GM18861 (cell line): ENCODE measurements around the gene PPCS.

ENCODE experiments used
- ATAC-seq: cut with Tn5 transposase; IDR thresholded peaks from one replicate; pipeline ENCODE4 v1.9.1; 2021; ENCODE audit not compliant: unreplicated experiment

The PPCS gene

DNA sequence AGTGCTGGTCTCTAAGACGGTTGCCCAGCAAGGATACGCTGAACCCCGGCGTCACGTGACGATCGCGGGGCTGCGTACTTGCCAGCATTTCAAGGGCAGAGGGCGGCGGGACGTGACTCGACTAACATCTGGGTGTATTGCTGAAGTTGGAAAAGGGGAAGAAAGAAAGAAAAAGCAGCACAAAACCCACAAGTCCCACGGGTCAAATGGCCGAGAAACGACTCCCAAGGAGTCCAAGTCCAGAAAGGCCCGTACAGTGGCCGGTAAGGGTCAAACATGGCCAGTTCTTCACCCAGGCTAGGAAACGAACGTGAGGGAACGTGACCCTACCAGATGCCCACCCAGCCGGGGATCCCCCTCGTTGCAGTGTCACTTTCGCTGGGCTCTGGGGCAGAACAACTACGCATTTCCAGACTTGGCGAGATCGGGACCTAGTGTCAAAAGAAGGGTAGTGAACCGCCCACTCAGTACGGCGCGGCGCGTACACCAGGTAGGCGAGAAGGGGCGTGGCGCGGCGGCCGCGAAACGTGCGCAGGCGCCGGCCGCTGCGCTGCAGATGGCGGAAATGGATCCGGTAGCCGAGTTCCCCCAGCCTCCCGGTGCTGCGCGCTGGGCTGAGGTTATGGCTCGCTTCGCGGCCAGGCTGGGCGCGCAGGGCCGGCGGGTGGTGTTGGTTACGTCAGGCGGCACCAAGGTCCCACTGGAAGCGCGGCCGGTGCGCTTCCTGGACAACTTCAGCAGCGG, at the start of gene PPCS, which contains the start of gene ZMYND12:
Gene PPCS, plus strand, starts transcription at position 534 of the 744 bp plus-strand sequence. Its CDS starts 23 bp downstream, at position 557.
Gene ZMYND12, minus strand, starts transcription at position 13 of the 744 bp plus-strand sequence. CDS start 25 bp downstream, outside the sequence.
- ATAC-seq: peak; percentile 59

DNA sequence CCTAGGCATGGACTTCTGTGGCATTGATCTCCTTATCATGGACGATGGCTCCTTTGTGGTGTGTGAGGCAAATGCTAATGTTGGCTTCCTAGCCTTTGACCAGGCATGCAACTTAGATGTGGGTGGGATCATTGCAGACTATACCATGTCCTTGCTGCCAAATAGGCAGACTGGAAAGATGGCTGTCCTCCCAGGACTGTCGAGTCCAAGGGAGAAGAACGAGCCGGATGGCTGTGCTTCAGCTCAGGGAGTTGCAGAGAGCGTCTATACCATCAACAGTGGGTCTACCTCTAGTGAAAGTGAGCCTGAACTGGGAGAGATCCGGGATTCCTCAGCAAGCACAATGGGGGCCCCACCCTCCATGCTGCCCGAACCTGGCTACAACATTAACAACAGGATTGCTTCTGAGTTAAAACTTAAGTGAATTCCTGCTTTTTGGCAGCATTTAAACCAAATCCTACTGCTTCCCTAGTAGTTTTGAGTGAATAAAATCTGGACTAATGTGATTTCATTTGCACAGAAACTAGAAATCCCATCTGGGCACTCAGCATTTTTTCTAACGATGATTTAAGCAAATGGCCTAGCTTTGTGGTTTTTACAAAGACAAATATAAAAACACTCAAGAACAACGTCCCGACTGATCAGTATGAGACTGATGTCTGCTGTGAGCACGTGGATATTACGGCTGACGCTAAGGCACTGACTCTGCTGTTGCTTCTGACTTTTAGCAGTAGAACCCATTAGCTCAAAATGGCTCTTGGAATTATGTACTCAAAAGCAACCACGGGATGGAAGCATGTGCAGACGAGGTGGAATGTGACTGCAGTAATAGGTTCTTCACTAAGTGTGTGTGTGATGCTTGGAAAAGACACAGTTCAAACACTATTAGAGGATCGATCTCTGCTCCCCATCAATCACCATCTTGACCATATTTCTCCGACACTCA, 41.5 kb upstream of the PPCS start:
- no peak for ATAC-seq

DNA sequence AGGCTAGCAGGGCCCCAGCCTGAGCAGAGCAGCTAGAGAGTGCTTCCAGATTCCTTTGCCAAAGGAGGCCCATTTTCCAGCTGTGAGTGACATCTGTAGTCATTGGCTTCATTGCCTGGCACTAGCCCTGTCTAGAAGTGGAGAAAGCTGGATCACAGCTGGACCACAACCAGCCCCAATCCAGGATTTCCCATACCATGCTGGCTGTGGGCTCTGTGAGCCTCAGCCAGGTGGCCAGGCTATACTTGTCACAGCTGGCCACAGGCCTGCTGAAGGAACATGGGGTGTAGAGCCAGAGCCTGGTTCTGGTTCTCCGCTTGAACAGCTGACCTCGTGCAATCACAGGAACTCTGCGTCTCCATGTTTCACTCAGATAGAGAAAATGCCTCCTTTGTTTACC, 39.2 kb upstream of the PPCS start:
- ATAC-seq: no peak

DNA sequence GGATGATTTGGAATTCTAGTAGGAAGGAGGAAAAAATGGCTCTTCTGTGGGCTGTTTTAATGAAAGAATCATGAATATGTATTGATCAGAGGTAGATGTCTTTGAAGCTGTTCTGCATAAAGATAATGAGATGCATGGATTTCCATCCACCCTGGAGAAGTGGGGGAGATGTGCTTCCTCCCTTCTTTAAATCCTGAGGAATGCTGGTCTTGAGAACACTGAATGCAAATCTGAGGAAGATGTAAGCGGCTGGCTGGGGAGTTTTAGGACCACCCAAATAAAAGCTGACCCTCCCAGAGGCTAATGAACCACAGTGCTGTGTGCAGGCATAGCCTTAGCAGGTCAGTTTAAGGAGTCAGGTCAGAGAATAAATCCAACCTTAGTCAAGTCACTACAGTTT, 37.8 kb upstream of the PPCS start:
- no peak for ATAC-seq

DNA sequence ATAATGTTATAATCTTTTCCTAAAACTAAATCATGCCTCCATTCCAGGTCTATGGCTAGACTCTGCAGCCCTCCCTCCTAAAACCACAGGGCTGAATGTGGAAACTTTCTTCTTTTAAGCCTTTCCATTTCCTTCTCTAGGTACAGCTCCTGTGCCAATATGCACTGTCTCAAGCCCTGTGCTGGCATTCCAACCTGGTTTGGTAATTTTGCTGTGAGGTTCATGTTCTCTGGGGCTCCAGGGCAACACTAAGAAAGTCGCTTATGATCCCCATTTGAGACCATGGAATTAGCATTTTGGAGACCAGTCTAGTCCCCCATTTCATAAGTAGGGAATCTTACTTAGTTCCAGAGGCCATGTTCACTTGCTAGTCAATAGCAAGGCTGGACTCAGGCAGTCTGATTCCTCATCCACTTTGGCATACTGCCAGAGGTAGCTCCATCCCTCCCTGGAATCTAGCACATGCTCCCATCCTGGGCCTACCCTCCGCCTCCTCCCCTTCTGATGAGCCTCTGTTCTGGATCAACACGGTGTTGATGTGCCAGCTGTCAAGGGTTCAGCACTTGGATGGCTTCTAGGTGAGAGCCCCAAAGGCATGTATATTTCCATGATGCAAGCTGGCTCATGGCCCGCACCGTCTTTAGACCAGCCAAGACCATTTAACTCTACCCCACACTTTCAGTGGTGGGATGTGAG, 37.1 kb upstream of the PPCS start:
- ATAC-seq: no peak

DNA sequence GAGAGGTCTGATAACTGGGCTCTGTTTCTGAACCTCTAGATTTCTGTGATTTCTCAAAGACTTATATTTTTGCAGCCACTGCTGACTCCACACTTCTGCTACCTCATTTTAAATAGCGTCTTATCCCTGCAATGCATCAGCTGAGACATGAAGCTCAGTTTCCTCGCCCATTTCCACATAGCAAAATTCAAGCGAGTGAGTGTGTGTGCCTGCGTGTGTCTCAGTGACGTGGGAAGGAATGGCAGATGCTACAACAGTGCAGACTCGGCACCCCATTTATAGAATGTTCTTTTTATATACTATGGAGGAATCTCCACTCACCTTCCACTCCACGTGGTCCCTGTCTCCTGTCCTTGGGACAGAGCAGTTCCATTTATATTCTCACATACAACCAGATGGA, 36.2 kb upstream of the PPCS start:
- ATAC-seq: no peak

DNA sequence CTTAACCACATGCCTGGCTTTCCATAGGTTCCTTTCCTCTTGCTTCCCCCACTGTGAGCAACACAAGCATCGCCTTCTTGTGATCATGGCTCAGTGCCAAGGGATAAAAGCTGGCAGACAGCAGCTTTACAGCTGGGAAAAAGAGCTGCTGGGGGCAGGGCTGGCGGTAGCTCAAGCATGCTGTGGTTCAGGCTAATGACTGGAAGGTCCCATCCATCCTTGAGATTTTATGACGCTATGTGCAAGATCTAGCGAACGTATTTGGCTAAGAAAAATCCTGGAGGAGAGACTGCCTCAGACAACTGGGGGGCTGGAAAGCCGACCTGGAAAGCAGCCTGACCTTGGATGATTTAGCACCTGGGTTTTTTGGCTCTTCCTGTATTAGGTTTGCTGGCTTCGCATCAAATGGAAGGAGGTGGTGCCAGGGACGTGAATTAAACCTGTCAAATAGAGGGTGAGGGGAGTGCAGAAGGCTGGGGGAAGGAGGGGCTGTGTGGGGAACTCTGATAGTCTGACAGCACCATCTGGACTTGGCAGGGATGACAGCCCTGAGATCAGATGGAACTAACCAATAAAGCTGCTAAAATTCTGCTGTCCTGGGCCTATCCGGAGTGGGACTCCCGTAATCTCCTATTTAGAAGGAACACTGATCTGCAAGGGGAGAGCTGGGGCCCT, 35.3 kb upstream of the PPCS start:
- ATAC-seq: no peak

DNA sequence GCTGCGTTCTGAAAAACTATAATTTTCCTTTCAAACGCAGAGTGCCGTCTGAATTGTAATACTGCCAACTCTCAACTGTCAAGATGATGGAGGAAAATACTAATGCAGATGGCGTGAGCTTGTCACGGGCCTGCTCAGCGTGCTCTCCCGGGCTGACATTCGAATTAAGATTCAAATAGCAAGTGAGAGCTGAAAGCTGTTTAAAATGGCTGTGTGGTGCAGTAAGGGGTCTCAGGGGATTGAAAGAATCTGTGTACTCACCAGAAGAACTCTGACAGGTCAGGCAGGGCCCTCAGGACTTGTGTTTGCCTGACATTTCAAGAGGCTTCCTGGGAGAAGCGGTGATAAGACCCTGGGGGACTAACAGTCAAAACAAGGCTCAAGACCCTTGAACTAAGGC, 33.6 kb upstream of the PPCS start:
- ATAC-seq: no peak

DNA sequence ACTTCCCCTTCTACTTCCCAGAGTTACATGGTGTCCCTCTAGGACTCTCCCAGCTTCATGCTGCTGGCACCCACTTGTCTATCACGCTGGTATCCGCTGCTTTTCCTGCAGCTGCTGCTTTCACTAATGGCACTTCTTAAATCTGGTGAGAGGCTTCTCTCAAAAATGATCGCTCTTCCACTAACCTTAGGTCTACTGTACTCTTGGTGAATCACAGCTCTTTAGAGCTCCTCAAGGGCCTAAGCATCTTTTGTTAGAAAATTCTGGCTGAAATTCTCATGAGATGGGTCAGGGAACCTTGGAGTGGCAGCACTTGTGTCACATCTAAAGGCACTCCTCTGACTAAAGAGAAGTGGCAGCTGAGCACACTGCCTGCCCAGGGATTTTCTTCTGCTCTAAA, 32.7 kb upstream of the PPCS start:
- ATAC-seq: no peak

DNA sequence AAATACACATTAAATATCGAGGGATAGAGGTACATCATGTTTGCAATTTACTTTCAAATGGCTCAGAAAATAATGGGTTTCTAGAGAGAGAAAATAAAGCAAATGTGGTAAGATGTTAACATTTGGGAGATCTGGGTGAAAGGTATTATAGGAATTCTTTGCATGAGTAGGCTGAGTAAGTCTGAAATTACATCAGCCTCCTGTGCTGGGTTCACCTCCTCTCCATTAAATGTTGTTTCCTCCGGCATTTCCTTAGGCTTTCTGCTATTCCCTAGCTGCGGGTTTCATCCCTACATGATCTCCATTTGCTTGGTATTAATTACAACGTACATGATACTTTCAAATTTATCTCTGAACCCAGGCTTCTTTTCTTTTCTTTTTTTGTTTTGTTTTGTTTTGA, 32.1 kb upstream of the PPCS start:
- no peak for ATAC-seq

DNA sequence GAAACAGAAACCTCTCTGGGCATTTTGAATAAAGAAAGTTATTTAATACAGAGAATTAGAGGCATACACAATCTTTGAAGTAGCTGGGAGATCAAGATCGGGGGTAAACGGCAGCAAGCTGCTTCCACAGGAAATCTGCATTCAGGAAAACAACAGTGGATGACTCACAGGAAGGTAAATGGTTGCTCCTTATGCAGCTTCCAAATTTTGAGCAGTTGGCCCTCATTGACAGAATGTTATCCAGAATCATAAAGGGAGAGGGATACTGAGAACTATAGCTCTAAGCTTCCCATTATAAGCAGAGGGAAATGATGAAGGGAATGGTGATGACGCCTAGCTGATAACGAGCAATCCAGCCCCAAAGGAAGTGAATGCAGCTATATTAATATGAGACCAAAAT, 29.1 kb upstream of the PPCS start:
- no peak for ATAC-seq

DNA sequence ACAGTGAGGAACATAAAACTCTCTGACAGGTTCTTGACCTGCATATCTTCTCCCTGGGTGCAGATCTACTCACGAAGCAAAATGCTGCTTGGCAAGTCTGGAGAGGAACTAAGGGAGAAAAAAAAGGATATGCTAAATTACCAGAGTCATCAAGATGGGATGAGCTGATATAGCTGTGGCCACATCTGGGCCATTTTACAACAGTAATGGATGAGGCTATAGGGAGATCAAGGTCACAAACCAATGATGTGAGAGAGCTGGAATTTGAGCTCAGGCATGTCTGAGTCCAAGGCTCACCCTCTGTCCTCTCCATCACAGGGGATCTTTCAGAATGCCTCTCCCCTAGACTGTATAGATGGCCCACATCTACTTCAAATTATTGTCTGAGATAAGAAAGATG, 26.7 kb upstream of the PPCS start:
- ATAC-seq: no peak

DNA sequence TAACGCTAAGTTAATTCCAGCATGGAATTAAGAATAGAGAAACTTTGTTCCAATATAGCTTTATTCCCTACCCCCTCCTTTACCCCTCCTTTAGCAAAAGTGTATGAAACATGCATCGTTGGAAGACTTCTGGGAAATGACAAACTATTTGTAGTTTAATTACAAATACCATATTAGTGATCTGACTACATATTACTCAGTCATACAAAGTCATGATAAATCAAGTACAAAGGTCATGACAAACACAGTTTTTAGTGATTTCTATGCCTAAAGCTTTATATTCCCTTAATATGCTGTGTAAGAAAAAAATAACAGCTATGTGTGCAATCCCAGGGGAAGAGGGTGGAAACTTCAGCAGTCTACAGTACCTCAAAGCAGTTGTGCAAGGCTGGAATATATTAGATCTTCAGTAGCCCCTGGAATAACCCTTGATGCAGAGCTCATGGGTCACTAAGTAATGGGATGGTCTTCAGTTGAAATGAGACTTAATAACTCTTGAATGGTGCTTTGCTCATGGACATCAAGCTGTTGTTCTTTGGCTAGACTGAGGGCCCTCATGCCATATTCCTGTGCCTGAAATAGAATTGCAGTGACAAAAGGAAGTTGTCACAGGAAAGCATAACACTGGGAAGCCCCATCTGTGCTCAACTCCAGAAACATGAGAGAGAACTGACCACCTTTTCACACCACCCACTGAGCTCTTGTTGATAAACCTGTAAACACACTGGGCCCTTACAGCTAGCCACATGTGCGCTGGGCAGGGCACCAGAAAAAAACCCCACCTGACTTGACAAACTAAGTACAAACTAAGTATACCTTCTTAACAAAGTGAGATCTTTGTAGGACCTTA, 25.8 kb upstream of the PPCS start:
- no peak for ATAC-seq

DNA sequence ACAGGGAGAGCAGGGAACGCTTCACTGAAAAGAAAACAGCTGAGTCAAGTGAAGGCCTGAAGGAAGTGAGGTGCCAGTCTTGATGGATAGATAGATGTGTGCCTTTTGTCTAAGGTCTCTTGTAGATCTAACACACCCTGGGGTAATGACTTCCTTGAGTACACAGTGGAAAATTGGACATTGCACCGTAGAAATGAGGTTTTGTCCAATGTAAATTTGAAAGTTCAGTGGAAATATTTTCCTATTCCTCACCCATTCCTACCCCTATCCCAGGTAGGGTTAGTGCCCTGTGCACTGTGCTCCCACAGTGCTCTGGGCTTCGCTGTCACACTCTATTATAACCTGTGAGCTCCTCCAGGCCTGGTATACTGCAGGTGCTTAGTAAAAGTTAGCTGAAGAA, 24.8 kb upstream of the PPCS start:
- ATAC-seq: no peak

DNA sequence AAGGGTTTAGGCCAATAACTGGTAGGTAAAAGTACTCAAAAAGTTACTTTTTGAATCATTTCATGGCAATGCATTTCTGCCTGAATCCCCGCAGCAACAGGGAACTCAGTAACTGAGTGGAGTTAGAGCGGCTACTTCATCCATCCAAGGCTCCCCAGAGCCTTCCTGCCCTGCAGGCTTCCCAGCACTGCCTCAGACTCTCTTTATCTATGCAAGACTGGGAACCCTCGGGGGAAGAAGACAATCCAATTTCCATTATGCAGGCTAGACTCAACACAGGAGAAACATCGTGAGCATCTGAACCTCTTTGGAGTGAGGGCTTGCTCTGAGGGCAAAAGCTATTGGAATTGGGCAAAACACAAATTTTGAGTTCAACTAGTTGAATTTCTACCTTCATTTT, 23.6 kb upstream of the PPCS start:
- ATAC-seq: no peak

DNA sequence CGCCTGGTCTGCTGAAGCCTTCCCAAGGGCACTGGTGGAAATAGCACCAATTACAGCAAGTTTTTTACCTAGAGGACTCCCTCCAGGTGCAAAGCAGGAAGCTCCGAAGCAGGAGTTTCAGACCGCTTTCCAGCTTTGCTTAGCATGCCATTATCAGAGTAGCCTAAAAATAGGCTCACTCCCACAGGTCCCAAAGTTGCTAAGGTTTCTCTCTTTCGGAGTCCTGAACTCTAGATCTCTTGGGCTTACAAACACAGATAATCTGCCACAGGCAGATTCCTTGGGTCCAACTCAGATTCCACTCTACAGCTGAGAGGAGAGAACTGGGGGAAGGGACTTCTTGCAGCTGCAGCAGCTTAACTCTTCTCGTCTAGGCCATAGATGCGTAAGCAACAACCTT, 23.0 kb upstream of the PPCS start:
- ATAC-seq: no peak

DNA sequence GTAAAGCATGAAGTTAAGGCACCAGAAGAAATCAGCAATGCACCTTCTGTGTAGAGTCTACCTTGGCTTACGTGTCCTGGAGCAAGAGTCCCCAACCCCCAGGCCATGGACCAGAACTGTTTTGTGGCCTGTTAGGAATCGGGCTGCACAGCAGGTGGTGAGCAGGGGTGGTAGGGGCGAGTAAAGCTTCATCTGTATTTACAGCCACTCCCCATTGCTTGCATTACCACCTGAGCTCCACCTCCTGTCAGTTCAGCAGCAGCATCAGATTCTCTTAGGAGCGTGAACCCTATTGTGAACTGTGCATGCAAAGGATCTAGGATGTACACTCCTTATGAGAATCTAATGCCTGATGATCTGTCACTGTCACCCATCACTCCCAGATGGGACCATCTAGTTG, 22.0 kb upstream of the PPCS start:
- no peak for ATAC-seq

DNA sequence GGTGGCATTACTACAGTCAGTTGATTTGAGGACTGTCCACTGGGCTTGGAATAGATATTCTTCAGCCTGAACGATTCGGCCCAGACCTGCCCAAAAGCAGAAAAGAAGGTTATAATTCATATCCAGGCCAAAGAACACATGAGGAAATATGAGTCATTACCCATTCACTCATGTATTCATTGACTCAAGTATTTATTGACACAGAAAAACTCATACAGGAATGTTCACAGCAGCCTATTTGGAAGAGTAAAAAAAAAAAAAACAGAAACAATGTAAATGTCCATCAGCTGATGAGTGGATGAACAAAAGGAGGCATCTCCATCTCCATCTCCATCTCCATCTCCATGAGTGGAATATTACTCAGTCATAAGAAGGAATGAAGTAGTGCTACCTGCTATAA, 16.4 kb upstream of the PPCS start:
- ATAC-seq: no peak

DNA sequence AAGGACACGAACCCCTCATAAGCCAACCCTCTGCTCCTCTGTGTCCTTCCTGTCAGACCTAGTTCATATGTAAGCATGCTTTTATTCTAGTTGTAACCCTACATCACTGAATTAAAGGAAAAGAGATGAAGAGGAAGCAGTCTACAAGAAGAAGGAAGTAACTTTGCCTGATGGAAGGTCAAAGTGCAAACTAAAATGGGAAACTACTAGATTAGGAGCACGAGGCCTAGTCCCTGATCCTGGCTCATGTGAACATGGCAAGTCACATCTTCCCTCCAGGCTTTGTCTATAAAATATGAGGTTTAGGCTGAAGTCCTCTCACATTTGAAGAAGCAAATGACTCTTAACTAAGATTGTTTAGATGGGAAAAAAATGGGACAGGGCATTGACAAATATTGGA, 13.7 kb upstream of the PPCS start:
- ATAC-seq: no peak

DNA sequence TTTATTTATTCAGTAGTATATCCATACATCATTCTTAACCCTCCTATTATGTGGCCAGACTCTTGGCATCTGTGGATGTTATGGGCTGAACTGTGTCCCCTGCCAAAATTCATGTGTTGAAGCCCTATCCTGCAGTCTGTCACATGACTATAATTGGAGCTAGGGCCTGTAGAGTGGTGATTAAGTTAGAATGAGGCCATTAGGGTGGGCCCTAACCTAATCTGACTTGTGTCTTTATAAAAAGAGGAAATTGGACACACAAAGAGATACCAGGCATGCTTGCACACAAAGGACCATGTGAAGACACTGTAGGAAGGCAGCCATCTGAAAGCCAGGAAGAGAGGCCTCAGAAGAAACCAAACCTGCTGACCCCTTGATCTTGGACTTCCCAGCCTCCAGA, 7.1 kb upstream of the PPCS start:
- ATAC-seq: no peak
